Type B pancreatic cell (in vitro differentiated cells): ENCODE results near the gene MMS22L. TPM values are rescaled to one million over a fixed set of nuclear protein-coding genes. Genes with fewer than 3 reads are reported as not detected.
"Not testable (repeated sequence)": the region's sequence is repeated elsewhere in the genome, so short reads cannot be mapped to it uniquely, and the experiment has no call there.

Experiments
- DNase-seq: peaks from one replicate; pipeline ENCODE4 v3.0.0; 2021; ENCODE audit warnings: mixed read lengths; ENCODE audit not compliant: unreplicated experiment; ENCODE audit errors: extremely low spot score
- H3K27ac Mint-ChIP-seq: 2 replicates; pipeline ENCODE4 v1.8.0; 2021; ENCODE audit warnings: mild to moderate bottlenecking, mixed read lengths
- H3K27me3 Mint-ChIP-seq: 2 replicates; pipeline ENCODE4 v1.8.0; 2021; ENCODE audit warnings: mixed read lengths
- H3K36me3 Mint-ChIP-seq: 2 replicates; pipeline ENCODE4 v1.8.0; 2021; ENCODE audit warnings: mixed read lengths
- H3K4me1 Mint-ChIP-seq: one replicate; pipeline ENCODE4 v1.8.0; 2021; ENCODE audit warnings: mixed read lengths; ENCODE audit not compliant: unreplicated experiment
- H3K4me3 Mint-ChIP-seq: 2 replicates; pipeline ENCODE4 v1.8.0; 2021; ENCODE audit warnings: mild to moderate bottlenecking, mixed read lengths
- H3K9me3 Mint-ChIP-seq: 2 replicates; pipeline ENCODE4 v1.8.0; 2021; ENCODE audit warnings: mixed read lengths
- total RNA-seq: library from RNA; stranded (reverse); gene quantifications from 2 replicates; pipeline ENCODE4 v1.2.1, GENCODE V29; 2021; ENCODE audit warnings: low replicate concordance
- TF ChIP-seq, protein P1 (sequence below): fragments of 200-600 bp; sonication (generic); conservative IDR thresholded peaks from 2 replicates; pipeline ENCODE4 v1.5.0; 2021; ENCODE audit warnings: antibody characterized with exemption, mild to moderate bottlenecking

MMS22L gene
- total RNA-seq, 1 donor from 2014 or later = 40.3 TPM

- H3K27ac Mint-ChIP-seq = no peak overlapping the region
- peaks cover 62% of the 10 kb centered on the region for H3K36me3 Mint-ChIP-seq
- H3K9me3 Mint-ChIP-seq = peaks cover 19% of the 10 kb centered on the region
- no peak for DNase-seq
- H3K27me3 Mint-ChIP-seq = no peaks in the 10 kb centered on the region
- no peaks in the 10 kb centered on the region for H3K4me1 Mint-ChIP-seq
- TF ChIP-seq, protein P1, sequence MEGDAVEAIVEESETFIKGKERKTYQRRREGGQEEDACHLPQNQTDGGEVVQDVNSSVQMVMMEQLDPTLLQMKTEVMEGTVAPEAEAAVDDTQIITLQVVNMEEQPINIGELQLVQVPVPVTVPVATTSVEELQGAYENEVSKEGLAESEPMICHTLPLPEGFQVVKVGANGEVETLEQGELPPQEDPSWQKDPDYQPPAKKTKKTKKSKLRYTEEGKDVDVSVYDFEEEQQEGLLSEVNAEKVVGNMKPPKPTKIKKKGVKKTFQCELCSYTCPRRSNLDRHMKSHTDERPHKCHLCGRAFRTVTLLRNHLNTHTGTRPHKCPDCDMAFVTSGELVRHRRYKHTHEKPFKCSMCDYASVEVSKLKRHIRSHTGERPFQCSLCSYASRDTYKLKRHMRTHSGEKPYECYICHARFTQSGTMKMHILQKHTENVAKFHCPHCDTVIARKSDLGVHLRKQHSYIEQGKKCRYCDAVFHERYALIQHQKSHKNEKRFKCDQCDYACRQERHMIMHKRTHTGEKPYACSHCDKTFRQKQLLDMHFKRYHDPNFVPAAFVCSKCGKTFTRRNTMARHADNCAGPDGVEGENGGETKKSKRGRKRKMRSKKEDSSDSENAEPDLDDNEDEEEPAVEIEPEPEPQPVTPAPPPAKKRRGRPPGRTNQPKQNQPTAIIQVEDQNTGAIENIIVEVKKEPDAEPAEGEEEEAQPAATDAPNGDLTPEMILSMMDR = no peak
- H3K4me3 Mint-ChIP-seq = no peak overlapping the region
These were observed 122.7 kb downstream of the MMS22L start for GRCh38 chr6:97160280-97160679.

DNA sequence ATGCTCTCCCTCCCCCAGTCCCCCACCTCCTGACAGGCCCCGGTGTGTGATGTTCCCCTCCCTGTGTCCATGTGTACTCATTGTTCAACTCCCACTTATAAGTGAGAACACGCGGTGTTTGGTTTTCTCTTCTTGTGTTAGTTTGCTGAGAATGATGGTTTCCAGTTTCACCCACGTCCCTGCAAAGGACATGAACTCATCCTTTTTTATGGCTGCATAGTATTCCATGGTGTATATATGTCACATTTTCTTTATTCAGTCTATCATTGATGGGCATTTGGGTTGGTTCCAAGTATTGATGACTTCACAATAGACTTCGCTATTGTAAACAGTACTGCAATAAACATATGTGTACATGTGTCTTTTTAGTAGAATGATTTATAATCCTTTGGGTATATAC, 127.6 kb downstream of the MMS22L start:
- not testable (repeated sequence) for H3K27ac Mint-ChIP-seq, H3K4me3 Mint-ChIP-seq, H3K4me1 Mint-ChIP-seq, DNase-seq, H3K27me3 Mint-ChIP-seq
- Mint-ChIP-seq H3K36me3 (peaks cover 54% of the 10 kb centered on the region), H3K9me3 (peaks cover 19% of the 10 kb centered on the region)

GRCh38 chr6:97154015-97154414, 129.0 kb downstream of the MMS22L start:
- no peaks in the 10 kb centered on the region for H3K27me3 Mint-ChIP-seq
- no peak overlapping the region for H3K4me3 Mint-ChIP-seq
- no peaks in the 10 kb centered on the region for H3K4me1 Mint-ChIP-seq
- no peak for DNase-seq
- no peak overlapping the region for H3K27ac Mint-ChIP-seq
- TF ChIP-seq, protein P1 = no peak
- peaks cover 53% of the 10 kb centered on the region for H3K36me3 Mint-ChIP-seq
- H3K9me3 Mint-ChIP-seq = peaks cover 19% of the 10 kb centered on the region

DNA sequence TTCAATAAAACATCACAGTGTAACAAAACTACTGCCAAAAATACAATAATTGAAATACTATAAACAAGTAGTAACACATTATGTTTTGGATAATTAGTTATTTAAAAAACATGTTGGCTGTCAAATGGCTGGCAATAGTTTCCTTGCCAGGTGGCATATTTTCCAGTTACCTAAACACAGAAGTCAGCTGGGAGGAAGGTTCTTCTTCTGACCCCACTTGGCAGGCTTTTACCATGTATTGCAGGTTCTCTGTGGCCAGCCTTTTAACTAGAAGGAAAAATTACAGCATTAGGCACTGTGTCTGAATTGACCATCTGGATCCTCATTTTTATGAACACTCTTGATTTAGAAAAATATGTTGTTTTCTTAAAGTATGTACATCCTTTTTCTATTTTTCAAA, 131.4 kb downstream of the MMS22L start:
- no peak overlapping the region for H3K27ac Mint-ChIP-seq
- H3K4me3 Mint-ChIP-seq = no peak overlapping the region
- H3K4me1 Mint-ChIP-seq = no peaks in the 10 kb centered on the region
- DNase-seq = no peak
- TF ChIP-seq, protein P1 = no peak
- peaks cover 39% of the 10 kb centered on the region for H3K36me3 Mint-ChIP-seq
- no peaks in the 10 kb centered on the region for H3K27me3 Mint-ChIP-seq
- peaks cover under 1% of the 10 kb centered on the region for H3K9me3 Mint-ChIP-seq

DNA sequence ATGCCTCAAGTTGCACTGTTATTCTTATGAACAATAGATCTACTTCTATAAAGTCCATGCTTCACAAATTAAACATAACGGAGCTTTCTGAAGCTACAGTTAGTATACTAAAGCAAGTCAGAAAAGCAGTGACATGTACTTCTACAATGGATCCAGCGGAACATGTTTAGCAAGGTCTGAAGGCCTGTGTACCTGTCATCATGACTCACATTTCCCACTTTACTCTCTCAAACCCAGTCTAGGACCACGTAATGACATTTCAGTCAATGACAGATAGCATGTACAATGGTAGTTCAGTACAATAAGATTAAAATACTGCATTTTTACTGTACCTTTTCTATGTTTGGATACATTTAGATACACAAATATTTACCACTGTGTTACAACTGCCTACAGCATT, 132.1 kb downstream of the MMS22L start:
- H3K9me3 Mint-ChIP-seq = no peaks in the 10 kb centered on the region

GRCh38 chr6:97147421-97147820, 135.6 kb downstream of the MMS22L start:
- no peak overlapping the region for H3K4me3 Mint-ChIP-seq
- peaks cover 38% of the 10 kb centered on the region for H3K36me3 Mint-ChIP-seq
- no peaks in the 10 kb centered on the region for H3K4me1 Mint-ChIP-seq
- no peak for DNase-seq
- no peaks in the 10 kb centered on the region for H3K9me3 Mint-ChIP-seq
- no peak overlapping the region for H3K27ac Mint-ChIP-seq
- H3K27me3 Mint-ChIP-seq = no peaks in the 10 kb centered on the region
- TF ChIP-seq, protein P1 = no peak

More for the DNA sequence above, 132.1 kb downstream of the MMS22L start:
- H3K4me1 Mint-ChIP-seq = no peaks in the 10 kb centered on the region
- peaks cover 33% of the 10 kb centered on the region for H3K36me3 Mint-ChIP-seq
- TF ChIP-seq, protein P1 = no peak
- no peak for DNase-seq
- peak overlapping the region; percentile 75 for H3K27ac Mint-ChIP-seq
- no peak overlapping the region for H3K4me3 Mint-ChIP-seq
- no peaks in the 10 kb centered on the region for H3K27me3 Mint-ChIP-seq
